HG02840 (cell line): Measurements from ENCODE around the gene ST3GAL3.
A peak's percentile ranks its signal among the peaks of the same experiment; 100 is the strongest.
"Not testable (repeated sequence)": the region's sequence is repeated elsewhere in the genome, so short reads cannot be mapped to it uniquely, and the experiment has no call there.

Experiments
- ATAC-seq: cut with Tn5 transposase; IDR thresholded peaks from one replicate; pipeline ENCODE4 v1.9.1; 2021; ENCODE audit warnings: mild to moderate bottlenecking, moderate library complexity, moderate number of reproducible peaks; ENCODE audit not compliant: unreplicated experiment, low FRiP score

Gene ST3GAL3

DNA sequence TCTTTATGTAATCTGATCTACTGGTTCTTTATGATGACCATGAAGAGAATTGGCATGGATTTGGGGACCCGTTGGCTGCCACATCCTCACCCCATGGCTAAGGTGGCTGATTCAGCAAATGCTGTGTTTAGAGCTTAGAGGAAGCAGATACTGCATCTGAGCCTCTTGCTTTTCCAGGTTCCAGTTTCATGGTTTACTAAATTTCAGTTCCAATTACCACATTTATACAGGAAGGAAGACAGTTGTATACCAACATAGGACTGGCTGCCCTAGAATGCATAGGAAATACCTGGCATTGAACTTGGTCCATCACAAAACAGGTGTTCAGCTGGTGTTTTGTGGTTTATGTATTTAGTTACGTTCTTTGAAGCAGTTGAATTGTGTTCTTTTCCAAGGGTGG, 107.1 kb downstream of the ST3GAL3 start:
- ATAC-seq, result no peak

DNA sequence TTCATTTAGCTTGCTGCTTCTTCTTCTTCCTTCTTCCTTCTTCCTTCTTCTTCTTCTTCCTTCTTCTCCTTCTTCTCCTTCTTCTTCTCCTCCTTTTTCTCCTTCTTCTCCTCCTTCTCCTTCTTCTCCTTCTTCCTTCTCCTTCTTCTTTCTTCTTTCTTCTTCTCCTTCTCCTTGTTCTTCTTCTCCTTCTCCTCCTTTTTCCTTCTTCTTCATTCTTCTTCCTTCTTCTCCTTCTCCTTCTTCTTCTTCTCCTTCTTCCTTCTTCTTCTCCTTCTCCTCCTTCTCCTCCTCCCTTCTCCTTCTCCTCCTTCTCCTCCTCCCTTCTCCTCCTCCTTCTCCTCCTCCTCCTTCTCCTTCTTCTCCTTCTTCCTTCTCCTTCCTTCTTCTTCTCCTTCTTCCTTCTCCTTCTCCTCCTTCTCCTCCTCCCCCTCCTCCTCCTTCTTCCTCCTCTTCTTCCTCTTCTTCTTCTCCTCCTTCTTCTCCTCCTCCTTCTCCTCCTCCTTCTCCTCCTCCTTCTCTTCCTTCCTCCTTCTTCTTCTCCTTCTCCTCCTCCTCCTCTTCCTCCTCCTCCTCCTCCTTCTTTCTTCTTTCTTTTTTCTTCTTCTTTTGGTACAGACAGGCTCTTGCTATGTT, 110.1 kb downstream of the ST3GAL3 start:
- ATAC-seq, result no peak

DNA sequence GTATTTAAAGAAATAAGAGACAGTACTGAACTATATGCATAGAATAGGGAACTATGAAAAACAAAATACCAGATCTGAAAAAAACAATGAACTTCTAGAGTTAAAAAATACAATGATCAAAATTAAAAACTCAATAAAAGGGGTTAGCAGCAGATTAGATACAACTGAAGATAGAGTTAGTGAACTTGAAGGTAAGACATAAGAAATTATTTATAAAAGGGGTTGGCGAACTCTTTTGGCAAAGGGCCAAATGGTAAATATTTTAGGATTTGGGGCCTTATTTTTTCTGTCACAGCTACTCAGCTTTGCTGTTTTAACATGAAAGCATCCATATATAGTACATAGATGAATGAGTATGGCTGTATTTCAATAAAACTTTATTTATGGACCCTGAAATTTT, 111.4 kb downstream of the ST3GAL3 start:
- ATAC-seq, result no peak

DNA sequence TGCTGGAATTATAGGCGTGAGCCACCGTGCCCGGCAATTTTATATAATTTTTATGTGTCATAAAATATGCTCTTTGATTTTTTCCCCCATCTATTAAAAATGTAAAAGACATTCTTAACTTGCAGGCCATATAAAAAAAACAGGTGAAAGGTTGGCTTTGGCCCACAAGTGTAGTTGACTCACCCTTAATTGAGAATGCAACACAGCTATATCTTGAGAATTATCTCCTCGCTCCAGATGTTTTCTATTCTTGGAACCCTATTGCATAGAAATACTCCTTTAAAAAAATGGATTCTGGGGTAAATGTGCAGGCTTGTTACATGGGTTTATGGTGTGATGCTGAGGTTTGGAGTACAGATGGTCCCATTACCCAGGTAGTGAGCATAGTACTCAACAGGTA, 112.0 kb downstream of the ST3GAL3 start:
- ATAC-seq, result no peak

DNA sequence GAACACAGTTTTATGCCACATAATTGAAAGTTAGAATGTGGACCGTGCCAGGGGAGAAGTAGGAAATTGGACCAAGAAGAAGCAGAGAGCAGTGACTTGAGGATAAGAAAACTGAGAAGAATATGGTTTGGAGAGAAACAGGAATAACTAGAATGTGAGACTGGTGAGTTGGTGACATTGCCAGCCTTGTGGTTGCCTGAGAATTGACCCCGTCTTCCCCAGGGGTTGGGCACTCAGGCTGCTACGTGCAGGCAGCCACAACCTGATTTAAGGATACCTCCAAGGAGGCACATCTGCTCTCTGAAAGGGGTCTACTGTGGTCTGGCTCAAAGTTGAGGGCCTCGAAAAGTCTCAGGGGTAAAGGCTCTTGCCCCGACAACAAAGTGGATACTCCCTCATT, 114.1 kb downstream of the ST3GAL3 start:
- ATAC-seq, result no peak

DNA sequence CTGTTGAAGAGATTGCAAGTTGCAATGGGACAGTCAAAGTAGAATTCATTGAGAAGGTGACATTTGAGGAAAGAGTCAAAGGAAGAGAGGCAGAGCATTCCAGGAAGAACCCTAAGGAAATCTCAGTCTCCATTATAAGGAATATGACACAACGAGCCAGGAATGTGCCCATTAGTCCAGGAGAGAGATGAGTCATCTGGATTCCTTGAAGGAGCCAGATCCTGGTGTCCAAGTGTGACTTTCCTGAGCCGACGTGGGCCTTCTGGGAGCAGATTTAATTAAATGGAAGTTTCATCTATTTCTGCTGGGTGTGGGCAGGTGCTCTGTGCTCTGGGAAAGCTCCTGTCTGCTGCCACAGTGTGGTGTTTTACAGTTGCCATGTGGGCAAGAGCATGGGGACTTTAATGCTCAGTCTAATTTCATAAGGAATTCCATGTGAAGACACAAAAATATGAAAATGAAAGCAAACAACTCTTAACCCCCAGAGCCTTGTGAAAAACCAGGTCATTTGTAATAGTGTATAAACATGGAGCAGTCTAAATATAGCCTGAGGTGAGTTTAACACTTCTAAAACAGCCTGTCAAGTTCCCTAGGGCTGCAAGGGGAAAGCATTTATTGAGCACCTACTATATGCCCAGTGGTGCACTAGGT, 114.8 kb downstream of the ST3GAL3 start:
- no peak for ATAC-seq

DNA sequence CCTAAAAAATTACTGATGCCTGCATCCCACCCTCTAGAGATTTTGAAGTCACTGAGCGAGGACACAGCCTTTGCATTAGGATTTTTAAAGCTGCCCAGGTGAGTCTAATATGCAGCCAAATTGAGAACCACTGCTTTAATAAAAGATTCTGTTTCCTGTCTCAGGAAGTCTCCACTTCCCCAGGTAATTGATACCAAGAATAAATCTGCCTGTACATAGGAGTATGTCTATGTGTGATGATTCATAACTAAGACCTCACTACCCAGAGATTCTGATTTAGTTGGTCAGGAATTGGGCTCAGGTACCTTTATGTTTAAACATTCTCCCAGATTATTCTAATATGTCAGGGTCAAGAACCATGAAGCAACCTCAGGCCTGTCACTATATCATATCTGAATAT, 117.5 kb downstream of the ST3GAL3 start:
- no peak for ATAC-seq

DNA sequence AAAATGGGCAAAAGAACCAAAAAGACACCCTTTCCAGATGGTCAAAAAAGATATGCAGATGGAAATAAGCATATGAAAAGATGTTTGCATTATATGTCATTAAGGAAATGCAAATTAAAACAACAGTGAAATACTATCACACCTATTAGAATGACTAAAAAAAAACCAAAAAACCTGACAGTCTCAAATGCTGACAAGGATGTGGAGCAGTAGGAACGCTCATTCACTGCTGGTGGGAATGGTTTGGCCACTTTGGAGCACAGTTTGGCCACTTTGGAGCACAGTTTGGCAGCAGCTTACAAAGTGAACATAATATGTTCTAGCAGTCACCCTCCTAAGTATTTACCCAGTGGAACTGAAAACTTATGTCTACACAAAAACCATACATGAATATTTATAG, 121.2 kb downstream of the ST3GAL3 start:
- ATAC-seq, result no peak

DNA sequence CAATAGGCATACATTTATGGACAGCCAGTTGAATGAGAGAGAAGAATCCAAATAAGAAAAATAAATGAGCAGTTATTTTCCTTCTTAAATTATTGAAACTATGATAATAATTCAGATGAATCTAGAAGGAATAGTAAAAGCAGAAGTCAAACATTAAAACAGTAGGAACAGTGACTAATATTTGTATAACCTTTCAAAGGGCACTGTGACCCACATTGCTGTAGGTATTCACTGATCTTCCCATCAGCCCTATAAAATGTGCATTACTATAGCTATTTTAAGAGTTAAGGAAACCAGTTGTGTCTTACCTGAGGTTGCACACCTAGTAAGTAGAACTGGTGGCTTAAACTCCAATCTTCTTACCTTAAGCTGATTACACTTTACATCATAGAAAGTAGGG, 123.5 kb downstream of the ST3GAL3 start:
- no peak for ATAC-seq

DNA sequence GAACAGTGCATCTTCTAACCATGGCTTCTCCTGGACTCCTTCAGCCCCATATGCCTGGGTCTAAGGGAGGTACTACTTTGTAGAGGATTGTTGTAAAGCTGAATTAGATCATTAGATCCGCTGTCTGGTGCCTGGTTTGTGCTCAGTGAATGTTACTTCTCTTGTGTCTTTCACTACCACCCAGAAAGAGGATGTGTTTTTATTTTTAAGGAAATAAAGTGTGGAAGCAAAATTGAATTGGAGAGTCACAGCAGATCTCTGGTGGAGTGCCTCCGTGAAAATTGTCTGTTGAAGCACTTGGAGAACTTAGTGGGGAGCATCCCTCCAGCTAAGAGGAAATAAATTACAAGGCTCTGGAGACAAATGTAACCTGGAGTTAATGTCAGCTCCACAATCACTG, 124.5 kb downstream of the ST3GAL3 start:
- no peak for ATAC-seq

DNA sequence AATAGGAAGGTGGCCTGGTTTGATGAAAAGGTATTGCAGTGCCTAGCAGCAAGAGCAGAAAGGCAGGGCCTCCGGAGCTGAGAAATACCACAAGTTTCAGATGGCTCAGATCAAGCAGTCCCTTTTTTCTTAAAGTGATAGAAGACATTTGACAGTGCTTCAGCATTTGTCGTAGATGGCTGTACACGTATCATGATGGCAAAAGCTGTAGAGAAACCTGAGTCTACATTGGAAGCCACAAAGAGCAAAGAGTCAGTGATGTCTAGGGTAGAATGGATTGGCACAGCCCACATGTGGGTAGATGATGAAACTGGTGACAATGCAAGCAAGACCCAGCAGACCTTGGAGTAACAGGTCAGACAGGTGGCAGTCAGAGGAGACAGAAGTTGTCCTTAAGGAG, 124.9 kb downstream of the ST3GAL3 start:
- no peak for ATAC-seq

DNA sequence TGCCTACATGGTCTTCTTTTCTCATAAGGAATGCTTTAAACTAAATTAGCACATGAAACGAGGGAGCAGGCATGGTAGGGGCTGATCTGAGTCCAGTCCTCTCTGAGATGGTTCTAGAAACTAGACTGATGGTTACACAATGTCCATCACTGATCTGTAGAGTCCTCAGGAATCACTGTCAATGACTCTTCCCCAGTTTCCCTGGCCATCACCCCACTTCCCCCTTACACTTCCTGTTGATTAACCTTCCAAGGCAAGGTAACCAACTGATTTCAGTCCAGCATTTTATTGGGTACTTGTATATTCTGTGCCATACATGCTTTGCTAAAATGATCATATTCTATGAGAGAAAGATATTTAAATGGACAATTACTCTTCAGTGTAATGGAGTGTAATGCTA, 125.7 kb downstream of the ST3GAL3 start:
- ATAC-seq, result no peak

DNA sequence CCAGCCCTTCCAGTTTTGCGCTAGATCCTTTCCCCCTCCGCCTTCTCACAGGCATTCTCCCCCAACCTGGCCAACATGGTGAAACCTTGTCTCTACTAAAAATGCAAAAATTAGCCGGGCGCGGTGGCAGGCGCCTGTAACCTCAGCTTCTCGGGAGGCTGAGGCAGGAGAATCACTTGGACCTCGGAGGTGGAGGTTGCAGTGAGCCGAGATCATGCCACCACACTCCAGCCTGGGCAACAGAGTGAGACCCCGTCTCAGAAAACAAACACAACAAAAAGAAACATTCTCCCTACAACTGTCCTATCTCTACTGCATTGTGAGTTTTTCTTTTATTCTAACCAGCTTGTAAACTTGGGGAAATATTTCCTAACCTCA, 126.6 kb downstream of the ST3GAL3 start:
- ATAC-seq, result not testable (repeated sequence)

DNA sequence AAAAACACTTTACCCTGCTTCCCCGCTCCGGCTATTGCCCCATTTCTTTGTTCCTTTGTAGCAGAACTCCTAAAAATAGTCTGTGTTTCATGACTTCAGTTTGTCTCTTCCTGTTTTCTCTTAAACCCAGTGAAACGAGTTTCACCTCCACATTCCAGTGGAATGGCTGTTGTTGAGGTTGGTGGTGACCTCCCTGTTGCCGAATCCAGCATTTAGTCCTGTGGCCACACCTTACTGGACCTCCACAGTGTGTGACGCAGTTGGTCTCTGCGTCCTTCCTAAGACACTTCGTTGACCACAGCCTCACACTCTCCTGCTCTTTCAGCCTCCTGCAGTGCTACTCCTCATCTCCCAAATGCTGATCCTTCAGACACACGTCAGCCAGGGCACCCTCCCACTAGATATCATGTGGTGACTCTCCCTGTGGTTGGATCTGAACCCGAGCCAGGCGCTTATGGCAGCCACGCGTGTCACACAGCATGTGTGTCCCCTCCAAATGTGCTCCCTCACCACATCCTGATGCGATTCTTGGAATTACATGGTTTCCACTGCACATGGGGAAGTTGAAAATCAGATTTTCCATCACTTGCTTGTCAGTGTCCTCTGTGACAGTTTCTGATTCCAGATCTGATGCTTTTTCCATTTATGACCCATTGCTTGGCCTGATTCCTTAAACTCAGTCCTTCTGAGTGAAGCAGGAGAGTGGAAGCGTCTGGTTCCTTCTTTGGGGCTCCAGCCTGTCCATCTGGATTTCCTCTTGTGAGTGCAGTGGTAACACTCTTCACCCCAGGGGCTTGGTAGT, 127.1 kb downstream of the ST3GAL3 start:
- no peak for ATAC-seq

DNA sequence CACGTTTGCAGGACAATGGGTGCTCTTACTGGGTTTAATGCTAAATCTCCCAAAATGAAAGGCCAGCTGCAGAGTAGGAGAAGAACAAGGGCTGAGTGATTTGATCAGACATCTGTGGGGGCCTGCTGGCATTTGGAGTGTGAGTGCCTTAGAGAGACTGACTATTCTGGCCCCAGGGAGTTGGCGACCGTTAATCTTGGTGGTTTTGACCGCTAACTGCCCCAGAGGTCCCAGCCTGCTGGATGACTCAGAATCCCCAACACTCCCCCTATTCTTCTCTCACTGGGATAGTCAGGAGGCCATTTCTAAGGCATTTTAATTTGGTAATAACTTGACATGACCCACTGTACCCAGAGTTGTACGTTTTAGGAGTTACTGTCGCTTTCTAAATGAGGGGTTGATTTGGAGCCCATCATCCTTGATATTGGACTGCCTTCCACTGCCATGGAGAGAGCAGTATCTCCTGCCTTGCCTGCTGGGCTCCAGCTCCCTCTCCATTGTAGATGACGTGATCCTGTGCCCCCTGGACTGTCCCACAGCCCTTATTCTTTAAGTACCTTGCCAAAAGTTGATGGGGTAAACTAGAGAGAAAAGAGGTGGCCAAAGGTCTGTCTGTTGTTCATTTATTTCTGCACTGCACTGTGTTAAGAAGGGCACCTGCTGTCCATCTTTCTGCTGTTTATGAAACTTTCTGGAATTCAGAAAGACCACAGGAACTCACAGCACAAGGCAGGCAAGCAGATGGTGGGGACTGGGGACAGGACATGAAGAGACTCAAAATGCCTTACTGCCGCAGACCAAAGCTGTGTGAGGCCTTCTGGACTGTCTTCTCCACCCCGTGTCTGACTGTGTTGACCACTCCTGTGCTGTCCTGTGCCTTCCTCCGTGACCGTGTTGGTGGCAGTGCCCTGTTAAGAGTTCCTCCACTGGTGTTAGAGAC, 128.0 kb downstream of the ST3GAL3 start:
- ATAC-seq, result no peak

DNA sequence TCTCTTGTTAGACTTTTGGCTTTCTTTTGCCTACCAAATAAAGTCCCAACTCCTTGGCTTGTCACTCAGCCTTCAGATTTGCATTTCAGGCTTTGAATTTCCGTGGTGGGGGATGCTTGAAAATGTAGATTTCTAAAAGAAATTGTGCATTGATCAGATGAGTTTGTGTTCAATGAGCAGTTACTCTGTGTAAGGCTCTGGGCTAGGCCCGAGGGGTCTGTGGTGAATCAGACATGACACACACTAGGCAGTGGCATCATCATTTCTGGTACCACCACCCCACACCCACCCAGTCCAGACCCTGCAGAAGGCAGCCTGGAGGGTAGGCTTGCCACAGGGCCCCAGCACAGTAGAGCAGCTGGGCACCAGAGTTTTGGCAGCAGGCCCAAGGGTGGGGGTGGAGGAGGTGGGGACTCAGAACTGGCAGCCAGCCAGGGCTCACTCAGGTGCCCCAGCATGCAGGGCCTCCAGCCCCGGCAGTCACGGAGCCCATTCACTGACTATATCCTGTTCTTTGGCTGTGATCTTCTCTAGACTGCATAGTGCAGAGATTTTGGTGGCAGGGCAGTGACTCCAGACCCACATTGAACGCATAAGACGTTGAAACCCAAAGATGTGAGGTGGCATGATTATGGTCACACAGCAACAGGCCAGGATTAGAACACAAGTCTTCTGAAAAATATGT, 129.1 kb downstream of the ST3GAL3 start:
- peak; percentile 43 for ATAC-seq

DNA sequence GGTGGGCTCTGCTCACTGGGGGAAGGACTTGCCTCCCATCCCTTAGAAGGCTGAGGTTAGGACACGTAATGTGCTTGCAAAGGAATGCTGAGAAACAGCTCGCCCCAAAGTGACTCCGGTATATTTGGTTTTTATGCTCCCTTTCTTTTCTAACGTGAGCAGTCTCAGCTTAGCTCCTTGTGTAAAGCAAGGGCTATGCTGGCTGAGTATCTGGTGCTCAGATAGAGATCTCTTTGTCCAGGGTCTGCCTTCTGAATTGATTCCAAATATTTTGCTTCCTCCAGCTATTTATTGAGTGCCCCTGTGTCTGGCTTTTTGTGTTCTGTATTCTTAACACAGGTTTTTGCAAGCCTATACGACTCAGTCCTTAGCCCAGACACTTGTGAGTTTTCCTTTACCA, 131.7 kb downstream of the ST3GAL3 start:
- ATAC-seq, result no peak

DNA sequence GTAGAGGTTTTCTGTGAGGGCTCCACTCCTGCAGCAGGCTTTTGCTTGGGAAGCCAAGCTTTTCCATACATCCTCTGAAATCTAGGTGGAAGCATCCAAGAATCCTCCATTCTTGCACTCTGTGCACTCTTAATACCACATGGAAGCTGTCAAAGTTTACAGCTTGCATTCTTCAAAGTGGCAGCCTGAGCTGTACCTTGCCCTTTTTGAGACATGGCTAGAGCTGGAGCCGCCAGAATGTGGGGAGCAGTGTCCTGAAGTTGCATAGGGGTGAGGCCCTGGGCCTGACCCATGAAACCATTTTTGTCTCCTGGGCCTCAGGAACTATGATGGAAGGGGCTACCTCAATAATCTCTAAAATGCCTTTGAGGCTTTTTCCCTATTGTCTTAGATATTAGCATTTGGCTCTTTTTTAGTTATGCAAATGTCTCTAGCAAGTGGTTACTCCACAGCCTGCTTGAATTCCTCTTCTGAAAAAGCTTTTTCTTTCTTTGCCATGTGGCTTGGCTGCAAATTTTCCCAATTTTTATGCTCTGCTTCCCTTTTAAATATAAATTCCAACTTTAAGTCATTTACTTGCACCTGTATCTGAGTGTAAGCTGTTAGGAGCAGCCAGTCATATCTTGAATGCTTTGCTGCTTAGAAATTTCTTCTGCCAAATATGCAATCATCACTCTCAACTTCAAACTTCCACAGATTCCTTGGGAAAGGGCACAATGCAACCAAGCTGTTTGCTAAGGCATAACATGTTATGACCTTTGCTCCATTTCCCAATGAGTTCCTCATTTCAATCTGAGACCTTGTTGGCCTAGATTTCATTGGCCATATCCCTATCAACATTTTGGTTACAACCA, 134.2 kb downstream of the ST3GAL3 start:
- ATAC-seq, result no peak

DNA sequence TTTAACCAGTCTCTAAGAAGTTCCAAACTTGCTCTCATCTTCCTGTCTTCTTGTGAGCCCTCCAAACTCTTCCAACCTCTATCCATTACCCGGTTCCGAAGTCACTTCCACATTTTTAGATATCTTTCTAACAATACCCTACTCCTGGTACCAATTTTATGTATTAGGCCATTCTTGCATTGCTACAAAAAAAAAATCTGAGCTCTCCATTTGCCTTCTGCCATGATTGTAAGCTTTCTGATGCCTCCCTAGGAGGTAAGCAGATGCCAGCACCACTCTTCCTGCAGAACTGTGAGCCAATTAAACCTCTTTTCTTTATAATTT, 134.8 kb downstream of the ST3GAL3 start:
- no peak for ATAC-seq
